ENCODE data around the gene MAPK8IP3. TPM values are rescaled to one million over a fixed set of nuclear protein-coding genes. Genes with fewer than 3 reads are reported as not detected.

MAPK8IP3 gene
- total RNA-seq, 3 donors from 2014 or later: 41.1 to 82.6 (median 71.6) TPM

DNA sequence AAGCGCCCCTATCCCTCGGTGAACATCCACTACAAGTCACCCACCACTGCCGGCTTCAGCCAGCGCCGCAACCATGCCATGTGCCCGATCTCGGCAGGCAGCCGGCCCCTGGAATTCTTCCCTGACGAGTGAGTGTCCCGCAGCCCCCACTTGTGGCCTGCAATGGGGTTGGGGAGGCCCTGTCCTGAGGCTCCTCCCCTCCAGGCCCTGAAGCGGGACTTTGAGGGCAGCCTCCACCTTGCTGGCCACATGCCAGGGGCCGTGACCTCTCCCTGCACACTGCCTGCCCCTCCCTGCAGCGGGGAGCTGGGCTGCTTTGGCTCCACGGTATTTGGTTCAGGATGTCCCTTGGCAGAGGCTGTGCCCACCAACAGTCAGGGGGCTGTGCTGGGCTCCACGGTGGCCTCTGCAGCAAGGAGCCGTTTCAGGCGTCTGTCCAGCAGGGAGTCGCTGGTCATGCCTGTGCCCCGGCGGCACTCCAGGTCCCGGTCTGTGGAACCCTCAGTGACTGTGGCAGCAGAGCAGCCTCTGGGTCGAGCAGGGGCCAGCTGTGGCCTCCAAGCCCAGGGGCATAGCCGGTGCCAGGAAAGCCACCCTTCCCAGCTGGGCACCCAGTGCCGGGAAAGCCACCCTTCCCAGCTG lies 57.0 kb downstream of the MAPK8IP3 start:
- H3K36me3 ChIP-seq: peaks cover 5% of the 10 kb centered on the region

DNA sequence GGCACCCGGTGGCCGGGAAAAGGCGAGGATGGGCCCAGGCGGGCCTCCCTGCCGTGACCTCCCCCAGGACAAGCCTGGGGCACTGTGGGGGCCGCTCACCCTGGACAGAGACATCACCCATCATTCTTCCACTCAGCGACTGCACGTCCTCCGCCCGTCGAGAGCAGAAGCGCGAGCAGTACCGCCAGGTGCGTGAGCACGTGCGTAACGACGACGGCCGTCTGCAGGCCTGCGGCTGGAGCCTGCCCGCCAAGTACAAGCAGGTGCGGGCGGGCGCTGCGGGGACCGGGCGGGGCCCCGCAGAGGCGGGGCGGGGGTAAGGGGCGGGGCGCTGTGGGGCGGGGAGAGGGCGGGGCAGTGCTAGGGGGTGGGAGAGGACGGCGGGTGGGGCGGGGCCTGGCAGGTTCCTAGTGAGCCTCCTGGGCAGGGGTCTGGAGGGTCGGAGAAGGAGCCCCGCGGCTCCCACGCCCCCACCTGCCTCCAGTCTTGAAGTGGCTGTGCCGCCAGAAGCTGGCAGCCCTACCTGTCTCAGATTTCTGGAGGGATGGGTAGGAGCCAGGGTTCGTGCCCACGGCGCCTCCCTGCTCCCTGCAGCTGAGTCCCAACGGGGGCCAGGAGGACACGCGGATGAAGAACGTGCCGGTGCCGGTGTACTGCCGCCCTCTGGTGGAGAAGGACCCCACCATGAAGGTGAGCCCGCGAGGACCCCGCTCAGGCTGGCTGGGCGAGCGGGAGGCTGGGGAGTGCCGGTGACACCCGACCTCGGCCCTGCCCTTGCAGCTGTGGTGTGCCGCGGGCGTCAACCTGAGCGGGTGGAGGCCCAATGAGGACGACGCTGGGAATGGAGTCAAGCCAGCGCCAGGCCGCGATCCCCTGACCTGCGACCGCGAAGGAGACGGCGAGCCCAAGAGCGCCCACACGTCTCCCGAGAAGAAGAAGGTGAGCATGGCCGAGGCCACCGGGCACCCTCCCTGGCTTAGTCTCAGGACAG lies 57.8 kb downstream of the MAPK8IP3 start:
- TF ChIP-seq POLR2AphosphoS5 (IDR thresholded peaks at IDR 0.05) (no peak), POLR2A (IDR thresholded peaks at IDR 0.05) (no peak), CTCF (IDR thresholded peaks at IDR 0.05) (no peak)

More for the DNA sequence above, 57.0 kb downstream of the MAPK8IP3 start:
- no peak for DNase-seq (ENCODE audit: low spot score in 2 of 2)
- Histone ChIP-seq H3K4me1 (no peaks in the 10 kb centered on the region), H3K9me3 (no peaks in the 10 kb centered on the region), H3K4me3 (no peak overlapping the region), H3K27me3 (no peaks in the 10 kb centered on the region), H3K27ac (no peak overlapping the region)
- intact Hi-C loops (cut with DNase I; ENCODE audit: low total_unique reads): no loop called here
- TF ChIP-seq POLR2AphosphoS5 (IDR thresholded peaks at IDR 0.05) (no peak), CTCF (IDR thresholded peaks at IDR 0.05) (no peak), POLR2A (IDR thresholded peaks at IDR 0.05) (no peak)

GRCh38 chr16:1764971-1765370 lies 59.0 kb downstream of the MAPK8IP3 start:
- TF ChIP-seq CTCF (IDR thresholded peaks at IDR 0.05) (no peak), POLR2AphosphoS5 (IDR thresholded peaks at IDR 0.05) (no peak), POLR2A (IDR thresholded peaks at IDR 0.05) (no peak)
- intact Hi-C loops (cut with DNase I; ENCODE audit: low total_unique reads): no loop called here
- Histone ChIP-seq H3K4me1 (peaks cover 0 to 4% of the 10 kb centered on the region in 2 donors), H3K27ac (no peak overlapping the region), H3K4me3 (no peak overlapping the region), H3K27me3 (no peaks in the 10 kb centered on the region), H3K9me3 (no peaks in the 10 kb centered on the region), H3K36me3 (peaks cover 5% of the 10 kb centered on the region)
- no peak for DNase-seq (ENCODE audit: low spot score in 2 of 2)

More for the DNA sequence above, 57.8 kb downstream of the MAPK8IP3 start:
- Histone ChIP-seq H3K4me1 (no peaks in the 10 kb centered on the region), H3K4me3 (no peak overlapping the region), H3K27me3 (no peaks in the 10 kb centered on the region), H3K9me3 (no peaks in the 10 kb centered on the region), H3K27ac (no peak overlapping the region), H3K36me3 (peaks cover 5% of the 10 kb centered on the region)
- intact Hi-C loops (cut with DNase I; ENCODE audit: low total_unique reads): no loop called here
- no peak for DNase-seq (ENCODE audit: low spot score in 2 of 2)

DNA sequence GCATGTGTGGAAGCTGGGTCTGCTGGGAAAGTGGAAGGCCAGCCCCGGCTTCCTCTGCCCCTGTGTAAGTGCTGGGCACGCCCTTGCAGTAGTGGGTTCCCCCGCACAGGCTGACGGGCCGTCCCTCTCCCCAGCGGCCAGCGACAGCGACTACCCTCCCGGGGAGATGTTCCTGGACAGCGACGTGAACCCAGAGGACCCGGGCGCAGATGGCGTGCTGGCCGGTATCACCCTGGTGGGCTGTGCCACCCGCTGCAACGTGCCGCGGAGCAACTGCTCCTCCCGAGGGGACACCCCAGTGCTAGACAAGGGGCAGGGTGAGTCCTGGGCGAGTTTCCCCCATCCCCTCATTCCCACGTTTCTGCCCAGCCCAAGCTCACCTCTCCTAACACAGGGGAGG lies 59.8 kb downstream of the MAPK8IP3 start:
- intact Hi-C loops (cut with DNase I; ENCODE audit: low total_unique reads): no loop called here
- Histone ChIP-seq H3K36me3 (peaks cover 5% of the 10 kb centered on the region), H3K27ac (no peak overlapping the region), H3K4me3 (no peak overlapping the region), H3K27me3 (no peaks in the 10 kb centered on the region), H3K9me3 (no peaks in the 10 kb centered on the region), H3K4me1 (peaks cover 4 to 8% of the 10 kb centered on the region in 2 donors)
- no peak for DNase-seq (ENCODE audit: low spot score in 2 of 2)
- TF ChIP-seq CTCF (IDR thresholded peaks at IDR 0.05): no peak
- TF ChIP-seq POLR2A (IDR thresholded peaks at IDR 0.05): no peak
- no peak for TF ChIP-seq POLR2AphosphoS5 (IDR thresholded peaks at IDR 0.05)

GRCh38 chr16:1766231-1766630 lies 60.2 kb downstream of the MAPK8IP3 start:
- peaks cover 5% of the 10 kb centered on the region for H3K36me3 ChIP-seq
- no peak overlapping the region for H3K4me3 ChIP-seq
- no peak for DNase-seq (ENCODE audit: low spot score in 2 of 2)
- H3K27ac ChIP-seq: no peak overlapping the region
- H3K27me3 ChIP-seq: no peaks in the 10 kb centered on the region
- peaks cover 4 to 8% of the 10 kb centered on the region in 2 donors for H3K4me1 ChIP-seq
- intact Hi-C loops (cut with DNase I; ENCODE audit: low total_unique reads): no loop called here
- H3K9me3 ChIP-seq: no peaks in the 10 kb centered on the region
- TF ChIP-seq POLR2A (IDR thresholded peaks at IDR 0.05) (no peak), CTCF (IDR thresholded peaks at IDR 0.05) (no peak), POLR2AphosphoS5 (IDR thresholded peaks at IDR 0.05) (no peak)
